OCI-LY7 (cell line): ENCODE results near the gene DPP10.

Source experiments
- CTCF ChIP-seq: fragments of 200-600 bp; sonication (generic); conservative IDR thresholded peaks from 2 replicates; pipeline ENCODE4 v1.5.1; 2014; ENCODE audit warnings: mild to moderate bottlenecking, antibody characterized with exemption, low read length, moderate library complexity, mixed read lengths
- EZH2phosphoT487 ChIP-seq: fragments of 200-600 bp; sonication (generic); IDR thresholded peaks from 2 replicates; pipeline ENCODE4 v1.6.1; 2018; ENCODE audit warnings: low read depth, borderline replicate concordance, mild to moderate bottlenecking, mixed run types, antibody characterized with exemption, low read length, moderate library complexity, mixed read lengths

GRCh38 chr2:115568643-115569042 is 1126.2 kb downstream of the DPP10 start:
- TF ChIP-seq CTCF (no peak), EZH2phosphoT487 (no peak)
